ENCODE measurements around the gene REX1BD. TPM values are rescaled to one million over a fixed set of nuclear protein-coding genes. Genes with fewer than 3 reads are reported as not detected.

REX1BD gene
- total RNA-seq, 1 donor from 2014 or later: 85.9 TPM

GRCh38 chr19:18603255-18603957 is 14.8 kb downstream of the REX1BD start:
- no peak for DNase-seq
- Mint-ChIP-seq H3K36me3 (ENCODE audit: low read depth) (no peaks in the 10 kb centered on the region), H3K4me1 (peaks cover 17% of the 10 kb centered on the region), H3K27ac (no peak overlapping the region), H3K4me3 (no peak overlapping the region), H3K9me3 (no peaks in the 10 kb centered on the region), H3K27me3 (peaks cover 41% of the 10 kb centered on the region)
- TF ChIP-seq CTCF (IDR thresholded peaks at IDR 0.05): no peak
- ChIA-PET CTCF (interaction anchor here (1.7 kb wide), 1 partner anchor 244 kb away, joined by 4 read pairs; no protein-coding TSS in a partner anchor), POLR2A (no interaction called here)
- peak; percentile 51 for ATAC-seq (ENCODE audit: low read depth)
- intact Hi-C loops (cut with micrococcal nuclease): no loop called here

- Mint-ChIP-seq H3K27ac (no peak overlapping the region), H3K9me3 (no peaks in the 10 kb centered on the region), H3K36me3 (ENCODE audit: low read depth) (no peaks in the 10 kb centered on the region), H3K4me3 (no peak overlapping the region), H3K27me3 (peaks cover 43% of the 10 kb centered on the region), H3K4me1 (peaks cover 18% of the 10 kb centered on the region)
- no peak for DNase-seq
- TF ChIP-seq CTCF (IDR thresholded peaks at IDR 0.05): no peak
- ChIA-PET POLR2A (no interaction called here), CTCF (interaction anchor here (0.6 to 1.7 kb wide), 3 partner anchors 10 to 243 kb away, joined by 3 to 4 read pairs (median 3); no protein-coding TSS in a partner anchor)
- intact Hi-C loops (cut with micrococcal nuclease): no loop called here
- no peak for ATAC-seq (ENCODE audit: low read depth)
Measured at GRCh38 chr19:18603958-18604819, 15.6 kb downstream of the REX1BD start.

- Mint-ChIP-seq H3K4me3 (no peak overlapping the region), H3K36me3 (ENCODE audit: low read depth) (no peaks in the 10 kb centered on the region), H3K27me3 (peaks cover 48% of the 10 kb centered on the region), H3K4me1 (peaks cover 22% of the 10 kb centered on the region), H3K27ac (no peak overlapping the region), H3K9me3 (no peaks in the 10 kb centered on the region)
- TF ChIP-seq CTCF (IDR thresholded peaks at IDR 0.05): no peak
- intact Hi-C loops (cut with micrococcal nuclease): no loop called here
- CTCF ChIA-PET: interaction anchor here (0.6 to 1.0 kb wide), 2 partner anchors 11 to 154 kb away, joined by 3 read pairs; no protein-coding TSS in a partner anchor
- ATAC-seq (ENCODE audit: low read depth) (no peak), DNase-seq (no peak)
- POLR2A ChIA-PET: interaction anchor here (0.6 kb wide), 1 partner anchor 19 kb away, joined by 4 read pairs; no protein-coding TSS in a partner anchor
Measured at GRCh38 chr19:18604820-18605159, 16.2 kb downstream of the REX1BD start.

- Mint-ChIP-seq H3K4me1 (peaks cover 22% of the 10 kb centered on the region), H3K27me3 (peaks cover 48% of the 10 kb centered on the region), H3K9me3 (no peaks in the 10 kb centered on the region), H3K4me3 (peak overlapping the region; percentile 52), H3K27ac (no peak overlapping the region), H3K36me3 (ENCODE audit: low read depth) (no peaks in the 10 kb centered on the region)
- ATAC-seq (ENCODE audit: low read depth): no peak
- ChIA-PET CTCF (interaction anchor here (1.0 kb wide), 1 partner anchor 11 kb away, joined by 3 read pairs; no protein-coding TSS in a partner anchor), POLR2A (interaction anchor here (0.6 kb wide), 1 partner anchor 19 kb away, joined by 4 read pairs; no protein-coding TSS in a partner anchor)
- intact Hi-C loops (cut with micrococcal nuclease): no loop called here
- no peak for TF ChIP-seq CTCF (IDR thresholded peaks at IDR 0.05)
- DNase-seq: no peak
Measured at GRCh38 chr19:18605196-18605545, 16.6 kb downstream of the REX1BD start.
